ENCODE data around the gene COL4A5. TPM values are rescaled to one million over a fixed set of nuclear protein-coding genes. Genes with fewer than 3 reads are reported as not detected.
A peak's percentile ranks its signal among the peaks of the same experiment; 100 is the strongest.

Gene COL4A5
- total and polyA plus RNA-seq, 2 of the 8 experiments (the other 6 are each of a cell fraction or from before 2014, with no cell fraction given) = 24.9 to 30.2 TPM

DNA sequence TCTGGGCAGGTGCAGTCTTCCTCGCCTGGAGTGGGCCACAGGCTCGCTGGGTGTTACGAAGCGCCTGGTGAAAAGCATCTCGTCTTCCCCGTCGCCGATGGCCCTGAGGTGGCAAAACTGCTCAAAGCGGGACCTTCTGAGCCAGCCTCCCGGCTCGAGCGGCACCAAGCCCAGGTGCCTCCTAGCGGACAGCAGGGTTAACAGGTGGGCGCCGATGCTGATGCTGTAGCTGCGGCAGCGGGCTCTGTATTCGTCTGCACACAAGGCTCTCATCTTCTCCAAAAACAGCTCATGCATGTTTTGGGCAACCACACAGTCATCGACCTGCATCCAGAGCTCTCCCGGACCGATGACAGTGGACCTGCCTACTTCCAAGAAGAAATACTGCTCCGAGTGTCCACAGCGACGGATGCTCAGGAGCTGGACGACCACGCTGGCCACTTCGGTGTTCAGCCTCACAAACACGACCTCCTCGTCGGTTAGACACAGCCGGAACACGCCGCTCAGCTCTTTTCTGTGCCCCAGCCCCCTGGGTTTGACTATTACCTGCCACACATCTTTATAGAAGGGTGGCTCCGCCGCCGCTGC is 295.5 kb downstream of the COL4A5 start (continued):
- TF ChIP-seq, protein P1, sequence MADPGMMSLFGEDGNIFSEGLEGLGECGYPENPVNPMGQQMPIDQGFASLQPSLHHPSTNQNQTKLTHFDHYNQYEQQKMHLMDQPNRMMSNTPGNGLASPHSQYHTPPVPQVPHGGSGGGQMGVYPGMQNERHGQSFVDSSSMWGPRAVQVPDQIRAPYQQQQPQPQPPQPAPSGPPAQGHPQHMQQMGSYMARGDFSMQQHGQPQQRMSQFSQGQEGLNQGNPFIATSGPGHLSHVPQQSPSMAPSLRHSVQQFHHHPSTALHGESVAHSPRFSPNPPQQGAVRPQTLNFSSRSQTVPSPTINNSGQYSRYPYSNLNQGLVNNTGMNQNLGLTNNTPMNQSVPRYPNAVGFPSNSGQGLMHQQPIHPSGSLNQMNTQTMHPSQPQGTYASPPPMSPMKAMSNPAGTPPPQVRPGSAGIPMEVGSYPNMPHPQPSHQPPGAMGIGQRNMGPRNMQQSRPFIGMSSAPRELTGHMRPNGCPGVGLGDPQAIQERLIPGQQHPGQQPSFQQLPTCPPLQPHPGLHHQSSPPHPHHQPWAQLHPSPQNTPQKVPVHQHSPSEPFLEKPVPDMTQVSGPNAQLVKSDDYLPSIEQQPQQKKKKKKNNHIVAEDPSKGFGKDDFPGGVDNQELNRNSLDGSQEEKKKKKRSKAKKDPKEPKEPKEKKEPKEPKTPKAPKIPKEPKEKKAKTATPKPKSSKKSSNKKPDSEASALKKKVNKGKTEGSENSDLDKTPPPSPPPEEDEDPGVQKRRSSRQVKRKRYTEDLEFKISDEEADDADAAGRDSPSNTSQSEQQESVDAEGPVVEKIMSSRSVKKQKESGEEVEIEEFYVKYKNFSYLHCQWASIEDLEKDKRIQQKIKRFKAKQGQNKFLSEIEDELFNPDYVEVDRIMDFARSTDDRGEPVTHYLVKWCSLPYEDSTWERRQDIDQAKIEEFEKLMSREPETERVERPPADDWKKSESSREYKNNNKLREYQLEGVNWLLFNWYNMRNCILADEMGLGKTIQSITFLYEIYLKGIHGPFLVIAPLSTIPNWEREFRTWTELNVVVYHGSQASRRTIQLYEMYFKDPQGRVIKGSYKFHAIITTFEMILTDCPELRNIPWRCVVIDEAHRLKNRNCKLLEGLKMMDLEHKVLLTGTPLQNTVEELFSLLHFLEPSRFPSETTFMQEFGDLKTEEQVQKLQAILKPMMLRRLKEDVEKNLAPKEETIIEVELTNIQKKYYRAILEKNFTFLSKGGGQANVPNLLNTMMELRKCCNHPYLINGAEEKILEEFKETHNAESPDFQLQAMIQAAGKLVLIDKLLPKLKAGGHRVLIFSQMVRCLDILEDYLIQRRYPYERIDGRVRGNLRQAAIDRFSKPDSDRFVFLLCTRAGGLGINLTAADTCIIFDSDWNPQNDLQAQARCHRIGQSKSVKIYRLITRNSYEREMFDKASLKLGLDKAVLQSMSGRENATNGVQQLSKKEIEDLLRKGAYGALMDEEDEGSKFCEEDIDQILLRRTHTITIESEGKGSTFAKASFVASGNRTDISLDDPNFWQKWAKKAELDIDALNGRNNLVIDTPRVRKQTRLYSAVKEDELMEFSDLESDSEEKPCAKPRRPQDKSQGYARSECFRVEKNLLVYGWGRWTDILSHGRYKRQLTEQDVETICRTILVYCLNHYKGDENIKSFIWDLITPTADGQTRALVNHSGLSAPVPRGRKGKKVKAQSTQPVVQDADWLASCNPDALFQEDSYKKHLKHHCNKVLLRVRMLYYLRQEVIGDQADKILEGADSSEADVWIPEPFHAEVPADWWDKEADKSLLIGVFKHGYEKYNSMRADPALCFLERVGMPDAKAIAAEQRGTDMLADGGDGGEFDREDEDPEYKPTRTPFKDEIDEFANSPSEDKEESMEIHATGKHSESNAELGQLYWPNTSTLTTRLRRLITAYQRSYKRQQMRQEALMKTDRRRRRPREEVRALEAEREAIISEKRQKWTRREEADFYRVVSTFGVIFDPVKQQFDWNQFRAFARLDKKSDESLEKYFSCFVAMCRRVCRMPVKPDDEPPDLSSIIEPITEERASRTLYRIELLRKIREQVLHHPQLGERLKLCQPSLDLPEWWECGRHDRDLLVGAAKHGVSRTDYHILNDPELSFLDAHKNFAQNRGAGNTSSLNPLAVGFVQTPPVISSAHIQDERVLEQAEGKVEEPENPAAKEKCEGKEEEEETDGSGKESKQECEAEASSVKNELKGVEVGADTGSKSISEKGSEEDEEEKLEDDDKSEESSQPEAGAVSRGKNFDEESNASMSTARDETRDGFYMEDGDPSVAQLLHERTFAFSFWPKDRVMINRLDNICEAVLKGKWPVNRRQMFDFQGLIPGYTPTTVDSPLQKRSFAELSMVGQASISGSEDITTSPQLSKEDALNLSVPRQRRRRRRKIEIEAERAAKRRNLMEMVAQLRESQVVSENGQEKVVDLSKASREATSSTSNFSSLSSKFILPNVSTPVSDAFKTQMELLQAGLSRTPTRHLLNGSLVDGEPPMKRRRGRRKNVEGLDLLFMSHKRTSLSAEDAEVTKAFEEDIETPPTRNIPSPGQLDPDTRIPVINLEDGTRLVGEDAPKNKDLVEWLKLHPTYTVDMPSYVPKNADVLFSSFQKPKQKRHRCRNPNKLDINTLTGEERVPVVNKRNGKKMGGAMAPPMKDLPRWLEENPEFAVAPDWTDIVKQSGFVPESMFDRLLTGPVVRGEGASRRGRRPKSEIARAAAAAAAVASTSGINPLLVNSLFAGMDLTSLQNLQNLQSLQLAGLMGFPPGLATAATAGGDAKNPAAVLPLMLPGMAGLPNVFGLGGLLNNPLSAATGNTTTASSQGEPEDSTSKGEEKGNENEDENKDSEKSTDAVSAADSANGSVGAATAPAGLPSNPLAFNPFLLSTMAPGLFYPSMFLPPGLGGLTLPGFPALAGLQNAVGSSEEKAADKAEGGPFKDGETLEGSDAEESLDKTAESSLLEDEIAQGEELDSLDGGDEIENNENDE (IDR thresholded peaks at IDR 0.05; ENCODE audit: insufficient replicate concordance, low read length) = no peak
- no peak for TF ChIP-seq CBX8 (IDR thresholded peaks at IDR 0.05; ENCODE audit: borderline replicate concordance, low read depth, low read length)
- no peak for TF ChIP-seq SIX5 (IDR thresholded peaks at IDR 0.05; ENCODE audit: low read depth, low read length)
- TF ChIP-seq RAD21 (IDR thresholded peaks at IDR 0.05 in 1 of 2, conservative IDR thresholded peaks at IDR 0.05 in 1 of 2; ENCODE audit: low read depth in 2 of 2, low read length in 2 of 2) = peak; percentile 40 to 53; a peak in 3 of 4 replicates
- TF ChIP-seq, protein P2, sequence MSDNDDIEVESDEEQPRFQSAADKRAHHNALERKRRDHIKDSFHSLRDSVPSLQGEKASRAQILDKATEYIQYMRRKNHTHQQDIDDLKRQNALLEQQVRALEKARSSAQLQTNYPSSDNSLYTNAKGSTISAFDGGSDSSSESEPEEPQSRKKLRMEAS (IDR thresholded peaks at IDR 0.05) = peak; percentile 66

Measured in H1 (cell line).